Epithelial cell of esophagus (primary cell): Measurements from ENCODE around the gene RRAGC.

Experiments
- DNase-seq: peaks from one replicate; pipeline ENCODE4 v3.0.0; 2010; ENCODE audit warnings: low read depth
- H3K4me3 ChIP-seq: 2 replicates; pipeline ENCODE4 v1.5.1; 2011; ENCODE audit warnings: mild to moderate bottlenecking, low read length, control low read depth
- TF ChIP-seq, protein P1 (sequence below): IDR thresholded peaks from 2 replicates; pipeline ENCODE4 v1.5.1; 2011; ENCODE audit warnings: low read depth, mild to moderate bottlenecking, low read length, control low read depth, inconsistent platforms; ENCODE audit not compliant: insufficient read depth; ENCODE audit errors: missing control alignments

Gene RRAGC

DNA sequence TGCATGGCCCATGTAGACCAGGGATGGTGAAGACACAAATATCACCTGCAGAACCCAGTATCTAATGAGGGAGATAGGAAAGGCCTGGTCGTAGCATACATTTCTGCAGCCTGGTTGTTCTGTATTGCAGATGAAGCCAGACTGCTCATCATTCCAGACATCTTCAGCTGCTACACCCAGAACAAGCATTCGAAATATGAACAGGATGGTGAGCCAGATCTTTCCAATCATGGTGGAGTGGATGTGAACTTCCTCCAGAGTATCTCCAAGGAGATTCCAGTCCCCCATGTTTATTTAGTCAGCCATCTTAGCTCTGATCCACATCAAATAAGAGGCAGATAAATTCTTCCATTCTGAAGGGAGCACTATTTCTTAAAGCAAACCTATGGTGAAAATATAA, 16.2 kb upstream of the RRAGC start:
- DNase-seq: no peak
- no peak overlapping the region for H3K4me3 ChIP-seq
- TF ChIP-seq, protein P1, sequence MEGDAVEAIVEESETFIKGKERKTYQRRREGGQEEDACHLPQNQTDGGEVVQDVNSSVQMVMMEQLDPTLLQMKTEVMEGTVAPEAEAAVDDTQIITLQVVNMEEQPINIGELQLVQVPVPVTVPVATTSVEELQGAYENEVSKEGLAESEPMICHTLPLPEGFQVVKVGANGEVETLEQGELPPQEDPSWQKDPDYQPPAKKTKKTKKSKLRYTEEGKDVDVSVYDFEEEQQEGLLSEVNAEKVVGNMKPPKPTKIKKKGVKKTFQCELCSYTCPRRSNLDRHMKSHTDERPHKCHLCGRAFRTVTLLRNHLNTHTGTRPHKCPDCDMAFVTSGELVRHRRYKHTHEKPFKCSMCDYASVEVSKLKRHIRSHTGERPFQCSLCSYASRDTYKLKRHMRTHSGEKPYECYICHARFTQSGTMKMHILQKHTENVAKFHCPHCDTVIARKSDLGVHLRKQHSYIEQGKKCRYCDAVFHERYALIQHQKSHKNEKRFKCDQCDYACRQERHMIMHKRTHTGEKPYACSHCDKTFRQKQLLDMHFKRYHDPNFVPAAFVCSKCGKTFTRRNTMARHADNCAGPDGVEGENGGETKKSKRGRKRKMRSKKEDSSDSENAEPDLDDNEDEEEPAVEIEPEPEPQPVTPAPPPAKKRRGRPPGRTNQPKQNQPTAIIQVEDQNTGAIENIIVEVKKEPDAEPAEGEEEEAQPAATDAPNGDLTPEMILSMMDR: no peak

DNA sequence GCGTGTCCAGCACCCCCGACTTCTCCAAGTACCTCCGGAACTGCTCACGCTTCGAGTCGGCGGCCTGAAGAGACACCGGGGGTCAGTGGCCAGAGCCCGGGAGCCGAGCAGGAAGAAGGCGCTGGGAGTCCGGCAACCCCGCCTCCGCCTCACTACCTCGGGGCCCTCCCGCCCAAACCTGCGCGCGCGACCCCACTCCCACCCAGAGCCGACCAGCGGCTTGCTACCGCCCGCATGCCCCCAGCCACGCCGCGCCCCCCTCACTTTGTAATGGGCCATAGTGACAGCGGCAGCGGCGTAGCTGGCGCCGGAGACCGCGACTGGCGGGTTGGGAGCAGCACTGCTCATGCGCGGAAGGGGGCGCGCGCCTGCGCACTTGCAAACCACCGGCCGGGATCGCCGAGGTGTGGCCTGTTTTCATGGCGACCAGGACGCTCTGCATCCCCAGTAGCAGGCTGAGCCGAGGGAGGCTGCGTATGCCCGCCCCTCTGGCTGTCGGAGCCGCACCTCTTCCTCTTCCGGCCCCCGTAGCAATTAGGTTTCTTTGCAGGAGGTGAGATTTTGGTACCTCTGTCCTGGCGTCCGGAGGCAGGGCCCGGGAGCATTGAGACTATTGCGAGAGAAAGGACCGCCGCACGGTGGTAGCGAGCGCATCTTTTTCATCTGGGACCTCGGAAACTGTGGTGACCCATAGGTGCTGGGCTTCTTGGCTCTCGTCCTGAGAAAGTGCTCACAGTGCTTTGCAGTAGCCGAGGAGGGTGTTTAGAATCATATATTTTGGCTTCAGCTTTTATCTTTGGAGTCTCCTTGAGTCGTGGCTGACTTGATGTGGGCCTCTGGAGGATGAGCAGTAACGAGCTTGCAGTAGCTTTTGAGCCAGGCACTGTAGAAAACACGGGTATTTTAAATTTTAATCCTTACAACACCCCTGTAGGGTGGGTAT, 13.7 kb upstream of the RRAGC start, which contains the start of gene MYCBP:
MYCBP (minus strand) TSS at position 322 of the 943 bp plus-strand sequence; CDS start at position 279, 43 bp downstream.
- peak within 1 kb of the TSS; percentile 85 for H3K4me3 ChIP-seq
- DNase-seq: peak; percentile 97
- TF ChIP-seq, protein P1: no peak

DNA sequence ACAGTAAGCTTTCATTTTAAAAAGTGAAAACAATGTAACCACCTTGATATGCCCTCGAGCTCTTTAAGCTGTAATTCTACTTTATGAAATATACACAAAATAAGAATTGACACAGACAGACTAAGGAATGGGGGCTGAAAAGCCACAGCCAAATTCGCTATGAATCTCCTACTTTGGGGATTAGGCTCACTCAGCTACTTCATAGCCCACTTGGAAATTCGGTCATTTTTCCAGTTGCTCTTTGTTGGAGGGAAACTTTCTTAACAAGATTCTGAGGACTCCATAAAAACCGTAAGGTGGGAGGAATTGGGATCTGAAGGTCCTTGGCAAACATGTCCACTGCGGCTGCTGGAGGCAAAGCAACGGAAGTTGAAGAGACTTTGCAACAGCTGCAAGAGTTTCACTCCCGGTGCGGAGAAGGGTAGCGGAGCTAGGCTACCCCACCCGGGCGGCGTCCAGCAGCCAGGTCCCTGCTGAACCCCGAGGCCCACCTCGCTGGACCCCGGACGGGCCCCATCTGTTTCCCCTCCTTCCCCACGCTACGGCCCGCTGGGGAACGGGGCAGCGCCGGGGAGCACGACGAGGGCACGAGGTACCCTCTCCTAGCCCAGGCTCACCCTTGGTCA, 12.9 kb upstream of the RRAGC start:
- DNase-seq: peak; percentile 32
- TF ChIP-seq, protein P1: no peak
- peak overlapping the region; percentile 85 for H3K4me3 ChIP-seq

DNA sequence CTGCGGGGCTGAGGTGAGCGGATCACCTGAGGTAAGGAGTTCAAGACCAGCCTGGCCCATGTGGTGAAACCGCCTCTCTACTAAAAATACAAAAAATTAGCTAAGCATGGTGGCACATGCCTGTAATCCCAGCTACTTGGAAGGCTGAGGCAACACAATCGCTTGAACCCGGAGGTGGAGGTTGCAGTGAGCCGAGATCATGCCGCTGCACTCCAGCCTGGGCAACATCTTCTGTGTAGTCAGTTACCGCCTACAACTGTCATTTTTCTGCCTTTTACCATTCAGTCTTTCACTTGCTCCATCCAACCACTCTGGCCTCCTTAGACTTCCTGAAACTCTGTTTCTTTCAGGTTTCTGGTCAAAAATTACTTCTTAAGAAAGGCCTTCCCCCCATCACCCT, 11.4 kb upstream of the RRAGC start:
- TF ChIP-seq, protein P1: no peak
- no peak for DNase-seq
- H3K4me3 ChIP-seq: no peak overlapping the region

DNA sequence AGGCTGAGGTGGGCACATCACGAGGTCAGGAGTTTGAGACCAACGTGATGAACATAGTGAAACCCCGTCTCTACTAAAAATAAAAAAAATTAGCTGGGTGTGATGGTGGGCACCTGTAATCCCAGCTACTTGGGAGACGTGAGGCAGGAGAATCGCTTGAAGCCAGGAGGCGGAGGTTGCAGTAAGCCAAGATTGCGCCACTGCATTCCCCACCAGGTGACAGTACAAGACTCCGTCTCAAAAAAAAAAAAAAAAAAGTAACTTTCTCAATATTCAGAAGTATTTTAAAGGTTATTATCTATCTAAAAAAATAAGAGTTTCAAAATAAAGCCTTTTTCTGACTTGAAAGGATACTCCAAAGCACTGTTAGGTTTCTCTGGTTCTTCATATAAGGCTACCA, 7.6 kb upstream of the RRAGC start:
- DNase-seq: no peak
- TF ChIP-seq, protein P1: no peak
- no peak overlapping the region for H3K4me3 ChIP-seq

DNA sequence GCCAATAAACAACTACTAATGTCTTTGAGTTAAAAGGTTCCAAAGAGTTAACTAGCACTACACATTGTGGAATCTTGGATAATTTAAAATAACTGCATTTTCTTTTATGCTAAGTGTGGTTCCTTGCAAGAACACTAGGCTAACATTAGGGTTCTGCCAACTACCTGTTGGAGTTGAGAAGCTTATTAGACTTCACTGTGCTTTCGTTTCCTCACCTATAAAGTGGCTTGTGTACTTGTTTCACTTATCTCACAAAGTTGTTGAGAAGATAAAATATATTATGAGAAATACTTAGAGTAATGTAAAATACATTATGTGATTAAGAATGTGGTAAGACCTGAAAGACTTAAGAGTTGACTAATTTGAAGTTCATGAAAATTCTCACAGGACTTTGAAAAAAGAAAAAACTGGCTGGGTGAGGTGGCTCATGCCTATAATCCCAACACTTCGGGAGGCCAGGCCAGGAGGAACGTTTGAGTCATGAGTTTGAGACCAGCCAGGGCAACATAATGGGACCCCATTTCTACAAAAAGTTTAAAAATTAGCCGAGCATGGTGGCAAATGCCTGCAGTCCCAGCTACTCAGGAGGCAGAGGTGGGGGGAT, 5.6 kb upstream of the RRAGC start:
- no peak overlapping the region for H3K4me3 ChIP-seq
- TF ChIP-seq, protein P1: no peak
- peak; percentile 69 for DNase-seq
